Fibroblast of the aortic adventitia (primary cell): ENCODE results near the gene MEIS1. TPM values are rescaled to one million over a fixed set of nuclear protein-coding genes. Genes with fewer than 3 reads are reported as not detected.

Experiments
- DNase-seq: peaks from one replicate; pipeline ENCODE4 v3.0.0-alpha.2; 2010; ENCODE audit warnings: low read depth
- H3K4me3 ChIP-seq: 2 replicates; pipeline ENCODE4 v1.5.1; 2011; ENCODE audit warnings: low read depth, mild to moderate bottlenecking, control low read depth, low read length, moderate library complexity
- total RNA-seq: library from RNA; depleted of rRNA; stranded (reverse); fragments of >200 nt; gene quantifications from 2 replicates; pipeline ENCODE4 v1.2.3, GENCODE V29; 2012; ENCODE audit warnings: low replicate concordance
- TF ChIP-seq, protein P1 (sequence below): IDR thresholded peaks from 2 replicates; pipeline ENCODE4 v1.5.1; 2011; ENCODE audit warnings: mild to moderate bottlenecking, low read length, control low read depth, inconsistent platforms; ENCODE audit not compliant: insufficient read depth

MEIS1 gene
- total RNA-seq, 1 donor, result 78.2 TPM

DNA sequence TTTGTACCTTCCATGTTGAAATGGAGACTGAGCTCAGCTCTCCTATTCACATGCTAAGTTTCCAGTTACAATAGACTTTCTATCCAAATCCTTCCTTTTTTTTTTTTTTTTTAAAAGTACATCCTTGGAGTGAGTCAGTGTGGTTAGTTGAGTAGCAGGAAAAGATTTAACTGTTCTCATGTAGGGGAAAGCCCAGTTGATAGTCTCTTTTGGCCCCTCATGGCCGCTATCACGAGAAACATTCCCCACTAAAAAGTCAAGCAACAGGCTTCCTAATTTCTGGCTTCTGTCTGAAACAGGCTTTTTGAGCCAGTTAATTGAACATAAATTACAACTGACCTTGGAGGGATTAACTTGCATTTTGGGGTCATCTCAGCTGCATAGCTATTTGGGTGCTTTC lies 161.3 kb downstream of the MEIS1 start:
- TF ChIP-seq, protein P1, sequence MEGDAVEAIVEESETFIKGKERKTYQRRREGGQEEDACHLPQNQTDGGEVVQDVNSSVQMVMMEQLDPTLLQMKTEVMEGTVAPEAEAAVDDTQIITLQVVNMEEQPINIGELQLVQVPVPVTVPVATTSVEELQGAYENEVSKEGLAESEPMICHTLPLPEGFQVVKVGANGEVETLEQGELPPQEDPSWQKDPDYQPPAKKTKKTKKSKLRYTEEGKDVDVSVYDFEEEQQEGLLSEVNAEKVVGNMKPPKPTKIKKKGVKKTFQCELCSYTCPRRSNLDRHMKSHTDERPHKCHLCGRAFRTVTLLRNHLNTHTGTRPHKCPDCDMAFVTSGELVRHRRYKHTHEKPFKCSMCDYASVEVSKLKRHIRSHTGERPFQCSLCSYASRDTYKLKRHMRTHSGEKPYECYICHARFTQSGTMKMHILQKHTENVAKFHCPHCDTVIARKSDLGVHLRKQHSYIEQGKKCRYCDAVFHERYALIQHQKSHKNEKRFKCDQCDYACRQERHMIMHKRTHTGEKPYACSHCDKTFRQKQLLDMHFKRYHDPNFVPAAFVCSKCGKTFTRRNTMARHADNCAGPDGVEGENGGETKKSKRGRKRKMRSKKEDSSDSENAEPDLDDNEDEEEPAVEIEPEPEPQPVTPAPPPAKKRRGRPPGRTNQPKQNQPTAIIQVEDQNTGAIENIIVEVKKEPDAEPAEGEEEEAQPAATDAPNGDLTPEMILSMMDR, result no peak
- no peak overlapping the region for H3K4me3 ChIP-seq
- peak; percentile 53 for DNase-seq

DNA sequence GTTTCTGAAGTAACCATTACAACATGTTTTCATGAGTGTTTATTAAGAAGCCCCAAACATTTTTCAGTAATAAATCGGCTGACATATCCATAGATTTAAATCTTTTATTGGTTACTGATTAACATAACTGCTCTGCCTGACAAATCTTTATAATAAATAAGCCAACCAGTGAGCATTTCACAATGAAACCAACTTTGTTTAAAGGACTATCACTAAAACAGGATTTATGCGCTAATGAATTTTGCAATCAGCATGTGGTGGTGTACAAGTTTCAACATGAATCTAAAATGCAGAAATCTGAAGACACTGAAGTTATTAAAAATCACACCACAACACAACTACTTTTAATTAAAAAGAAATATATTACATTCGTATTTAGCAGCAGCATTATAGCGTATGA lies 166.7 kb downstream of the MEIS1 start:
- H3K4me3 ChIP-seq, result no peak overlapping the region
- no peak for DNase-seq
- TF ChIP-seq, protein P1, result no peak

DNA sequence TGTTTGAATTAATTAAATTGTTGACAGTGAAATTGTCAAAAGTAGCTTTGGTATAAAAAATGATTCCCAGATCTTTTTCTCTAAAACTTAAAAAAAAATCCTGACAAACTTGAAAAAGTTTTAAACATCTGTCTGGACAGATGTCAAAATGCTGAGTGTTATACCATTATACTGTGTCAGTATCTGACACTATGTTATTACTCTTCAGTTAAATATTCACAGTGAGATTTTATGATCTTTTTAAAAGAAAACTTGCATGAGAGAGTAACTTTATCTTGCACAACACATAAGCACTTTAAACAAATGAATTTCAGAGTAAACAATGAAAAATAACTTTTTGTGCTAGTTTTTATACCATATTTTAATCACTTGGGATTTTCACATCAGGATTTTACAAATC lies 167.4 kb downstream of the MEIS1 start:
- TF ChIP-seq, protein P1, result no peak

DNA sequence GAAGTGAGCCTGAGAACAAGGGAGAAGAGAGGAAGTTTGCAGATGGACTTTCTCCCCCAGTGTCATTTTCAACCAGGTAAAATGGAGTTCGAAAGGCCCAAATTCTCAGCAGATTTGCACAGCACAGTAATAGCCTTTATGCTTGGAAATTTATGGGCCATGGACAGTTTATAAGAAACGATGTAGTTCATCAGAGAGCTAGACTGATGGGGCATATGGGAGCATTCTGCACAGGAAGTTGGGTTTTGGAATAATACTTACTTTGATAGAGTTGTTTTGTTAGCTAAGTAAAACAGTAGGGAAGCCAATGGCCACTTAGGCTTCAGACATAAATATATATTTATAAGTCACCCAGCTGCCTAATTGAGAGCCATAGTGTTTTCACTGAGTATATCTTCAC lies 169.4 kb downstream of the MEIS1 start:
- no peak for DNase-seq
- no peak overlapping the region for H3K4me3 ChIP-seq
- TF ChIP-seq, protein P1, result no peak

More for the DNA sequence above, 167.4 kb downstream of the MEIS1 start:
- DNase-seq, result no peak
- no peak overlapping the region for H3K4me3 ChIP-seq

DNA sequence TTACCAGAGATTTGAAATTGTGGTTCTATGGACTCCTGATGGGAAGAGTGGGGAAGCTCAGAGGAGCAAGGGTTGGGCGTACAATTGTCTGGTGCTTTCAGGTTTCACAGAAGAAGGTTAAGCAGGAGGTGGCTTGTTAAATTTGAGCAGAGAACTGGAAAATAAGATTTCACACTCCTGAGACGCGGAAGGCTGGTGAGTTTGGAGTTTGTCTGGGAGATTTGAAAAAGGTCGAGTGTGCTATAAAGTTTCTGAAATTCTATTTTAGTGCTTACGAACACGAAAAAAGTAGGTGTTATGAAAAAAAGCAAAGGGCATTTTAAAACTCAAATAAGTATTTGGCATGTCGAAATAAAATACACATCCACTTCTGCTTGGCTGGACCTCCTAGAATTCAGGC lies 170.1 kb downstream of the MEIS1 start:
- no peak overlapping the region for H3K4me3 ChIP-seq
- TF ChIP-seq, protein P1, result no peak
- no peak for DNase-seq

DNA sequence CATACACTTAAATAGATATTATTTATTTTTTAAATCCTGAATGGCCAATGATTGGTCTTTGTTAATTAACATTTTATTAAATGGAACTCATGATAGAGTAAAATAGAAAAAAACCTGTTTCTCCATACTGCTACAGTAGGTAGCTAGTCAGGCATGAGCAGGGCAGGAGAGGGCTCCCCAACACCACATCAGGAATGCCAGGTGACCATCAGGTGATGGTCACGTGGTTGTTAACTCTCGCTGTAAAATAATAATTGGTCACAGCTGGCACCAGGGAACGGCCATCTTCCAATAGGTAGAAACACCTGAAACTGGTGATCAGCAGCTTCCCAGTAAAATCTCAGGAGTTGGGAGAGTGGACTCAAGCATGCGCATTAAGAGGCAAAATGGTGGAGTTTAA lies 172.2 kb downstream of the MEIS1 start:
- no peak for DNase-seq
- TF ChIP-seq, protein P1, result no peak
- no peak overlapping the region for H3K4me3 ChIP-seq
